HT1080 (cell line): ENCODE data around the gene CDK14. TPM values are rescaled to one million over a fixed set of nuclear protein-coding genes. Genes with fewer than 3 reads are reported as not detected.
A peak's percentile ranks its signal among the peaks of the same experiment; 100 is the strongest.

Source experiments
- DNase-seq: peaks from one replicate; pipeline ENCODE4 v3.0.0-alpha.2; 2015; ENCODE audit warnings: low read depth
- total RNA-seq: library from RNA; depleted of rRNA; stranded (reverse); fragments of >200 nt; shearing (Covaris generic); gene quantifications from 2 replicates; pipeline ENCODE4 v1.2.3, GENCODE V29; 2014

Gene CDK14
- total RNA-seq, 1 experiment from 2014 or later, result 8.1 TPM

DNA sequence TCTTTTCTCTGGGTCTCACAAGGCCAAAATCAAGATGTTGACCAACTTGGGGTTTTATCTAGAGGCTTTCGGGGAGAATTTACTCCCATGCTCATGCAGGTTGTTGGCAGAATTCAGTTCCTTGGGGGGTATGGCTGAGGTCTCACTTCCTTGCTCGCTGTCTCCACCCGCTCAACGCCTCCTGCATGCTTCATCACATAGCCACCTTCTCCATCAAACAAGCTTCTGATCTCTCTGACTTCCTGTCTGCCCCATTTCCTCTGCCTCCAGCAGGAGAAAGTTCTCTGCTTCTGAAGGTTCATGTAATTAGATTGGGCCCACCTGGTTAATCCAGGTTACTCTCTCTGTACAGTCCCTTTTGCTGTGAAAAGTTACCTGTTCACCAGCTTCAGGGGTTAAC, 489.1 kb downstream of the CDK14 start:
- no peak for DNase-seq

- DNase-seq, result no peak
Observed at GRCh38 chr7:91086200-91086599, 490.1 kb downstream of the CDK14 start.

DNA sequence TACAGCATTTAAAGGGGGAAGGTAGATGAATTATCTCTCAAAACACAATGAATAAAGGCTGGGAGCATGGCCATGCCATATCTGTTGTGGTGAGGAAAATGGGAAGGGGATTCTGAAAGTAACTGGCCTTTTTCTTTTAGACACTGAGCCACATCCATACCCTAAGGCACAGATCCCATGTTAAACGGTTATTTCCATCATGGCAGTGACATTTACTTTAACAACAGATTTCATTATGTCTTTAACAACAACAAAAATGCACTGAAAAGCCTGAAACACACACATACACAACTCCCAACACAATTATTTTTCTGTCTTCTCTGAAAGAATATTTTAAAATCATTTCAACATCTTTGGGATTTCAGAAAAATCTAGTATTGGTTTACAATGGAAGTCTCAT, 492.0 kb downstream of the CDK14 start:
- no peak for DNase-seq

DNA sequence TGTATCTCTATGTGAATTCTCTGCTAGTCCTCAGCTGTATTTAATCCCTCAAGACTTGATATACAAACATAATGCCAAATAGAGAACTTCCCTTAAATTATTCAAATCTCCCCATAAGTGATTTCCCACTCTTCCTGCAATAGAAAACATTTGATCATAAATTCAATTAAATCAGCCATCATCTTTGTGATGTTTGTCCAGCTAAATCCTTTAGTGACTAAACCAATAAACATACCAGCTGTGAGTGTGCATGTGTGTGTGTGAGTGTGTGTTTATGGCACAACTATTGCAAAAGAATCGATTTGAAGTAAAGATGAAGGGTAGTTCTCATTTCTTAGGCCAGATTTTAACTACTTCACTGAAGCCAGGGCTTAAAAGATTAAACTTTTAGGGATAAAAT, 492.6 kb downstream of the CDK14 start:
- DNase-seq, result no peak

GRCh38 chr7:91089382-91089963, 493.4 kb downstream of the CDK14 start:
- peak; percentile 35 for DNase-seq

DNA sequence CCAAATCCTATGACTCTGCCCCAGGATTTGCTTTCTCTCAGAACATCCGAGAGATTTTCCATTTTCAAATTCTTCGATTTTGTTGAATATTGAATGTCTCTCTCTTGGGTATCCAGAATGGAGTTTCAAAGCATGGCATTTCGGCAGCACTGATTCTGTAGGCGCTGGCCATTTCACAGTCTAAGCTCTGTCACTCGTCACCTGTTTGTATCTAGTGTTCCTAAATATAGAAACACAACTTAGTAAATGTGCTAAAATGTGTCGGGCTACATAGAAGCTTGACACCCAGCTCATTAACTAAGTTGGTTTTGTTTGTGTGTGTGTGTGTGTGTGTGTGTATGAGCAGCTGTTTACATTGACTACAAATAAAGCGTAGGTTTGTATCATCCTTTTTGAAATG, 494.6 kb downstream of the CDK14 start:
- no peak for DNase-seq

DNA sequence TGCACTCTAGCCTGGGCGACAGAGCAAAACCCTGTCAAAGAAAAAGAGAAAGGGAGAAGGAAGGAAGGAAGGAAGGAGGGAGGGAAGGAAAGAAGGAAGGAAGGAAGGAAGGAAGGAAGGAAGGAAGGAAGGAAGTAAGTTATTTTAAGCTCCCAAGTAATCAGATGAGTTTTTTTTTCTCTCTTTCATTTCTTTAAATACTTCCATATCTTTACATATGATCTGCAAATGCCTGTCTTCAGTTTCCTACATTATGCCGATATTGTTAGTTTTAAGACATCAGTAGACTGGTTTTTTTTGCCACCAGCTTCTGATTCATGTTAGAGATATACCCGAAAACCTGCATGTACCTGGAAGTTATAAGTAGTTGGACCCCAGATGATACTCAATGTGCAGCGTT, 495.5 kb downstream of the CDK14 start:
- DNase-seq, result no peak

DNA sequence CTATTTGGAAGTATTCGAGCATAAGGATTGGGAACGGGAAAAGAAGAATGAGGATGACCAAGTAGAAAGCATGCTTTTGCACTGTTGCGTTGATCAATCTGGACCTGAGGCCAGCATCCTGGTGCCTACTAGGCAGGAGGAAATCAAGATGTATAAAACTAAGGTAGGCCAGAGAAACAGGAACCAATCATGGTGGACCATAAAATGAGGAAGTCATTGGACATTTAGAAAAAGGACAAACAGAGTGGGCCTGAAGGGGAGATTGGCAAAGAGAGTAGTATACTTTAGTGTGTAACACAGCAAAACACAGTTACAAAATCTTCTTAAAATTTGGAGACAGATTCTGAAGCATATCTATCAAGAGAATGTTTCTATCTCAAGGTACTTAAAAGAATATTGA, 497.1 kb downstream of the CDK14 start:
- DNase-seq, result no peak

- DNase-seq, result no peak
Observed at GRCh38 chr7:91098566-91098965, 502.4 kb downstream of the CDK14 start.

- DNase-seq, result no peak
Observed at GRCh38 chr7:91103363-91103762, 507.2 kb downstream of the CDK14 start.

DNA sequence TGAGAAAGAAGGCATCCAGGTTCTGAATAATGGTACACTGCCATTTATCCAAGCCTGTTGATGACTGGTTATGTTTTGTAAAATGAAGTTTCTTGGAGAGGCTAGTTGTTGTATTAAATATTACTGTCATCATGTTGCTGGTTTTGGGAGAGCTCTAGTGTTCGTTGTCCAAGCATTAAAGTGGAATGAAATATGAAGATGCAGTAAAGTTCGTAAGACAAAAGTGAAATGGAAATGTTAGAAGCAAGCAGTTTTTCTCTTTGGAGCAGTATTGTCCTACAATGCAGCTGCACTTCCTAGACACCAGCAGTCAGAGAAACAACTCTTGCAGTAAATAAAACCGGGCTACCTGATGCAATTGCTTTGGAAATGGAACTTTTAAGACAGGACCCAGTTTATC, 511.3 kb downstream of the CDK14 start:
- no peak for DNase-seq

DNA sequence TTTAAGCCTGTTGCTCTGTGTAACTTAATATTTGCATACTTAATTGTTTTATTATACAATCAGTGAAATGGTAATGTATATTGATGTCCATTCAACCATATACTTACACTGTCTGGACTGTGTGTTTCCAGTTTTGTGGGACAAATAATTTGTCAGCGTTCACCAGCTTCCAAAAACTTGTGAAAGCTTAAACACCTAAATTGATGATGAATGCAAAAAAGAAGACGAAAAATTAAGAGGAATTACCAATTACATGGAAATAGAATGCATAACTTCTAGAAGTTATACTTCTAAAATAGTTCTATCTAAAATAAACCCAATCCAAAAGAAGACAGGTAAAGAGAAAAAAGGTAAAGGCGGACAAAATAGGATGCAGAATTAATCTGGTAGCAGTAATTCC, 513.1 kb downstream of the CDK14 start:
- DNase-seq, result no peak

GRCh38 chr7:91112902-91113341, 516.8 kb downstream of the CDK14 start:
- DNase-seq, result no peak

- DNase-seq, result no peak
Observed at GRCh38 chr7:91114232-91114631, 518.1 kb downstream of the CDK14 start.

GRCh38 chr7:91126762-91127161, 530.6 kb downstream of the CDK14 start:
- no peak for DNase-seq

DNA sequence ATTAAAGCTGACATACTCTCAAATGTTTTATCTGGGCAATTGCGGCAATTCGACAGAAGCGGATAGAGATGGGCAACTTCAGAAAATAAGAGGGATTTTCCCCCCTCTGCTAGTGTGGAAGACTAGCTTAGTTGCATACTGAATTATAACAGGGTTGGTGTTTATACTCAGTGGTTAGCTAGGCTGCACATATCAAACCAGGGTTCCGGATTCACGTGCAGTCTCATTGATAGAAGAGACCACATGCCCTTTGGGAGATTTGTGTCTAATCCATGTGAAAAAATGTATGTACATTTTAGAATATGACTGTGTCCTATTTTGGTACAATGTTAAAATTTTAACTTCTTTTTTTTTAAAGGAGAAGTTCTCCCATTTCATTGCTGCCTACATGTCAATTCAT, 531.2 kb downstream of the CDK14 start:
- DNase-seq, result no peak

- no peak for DNase-seq
Observed at GRCh38 chr7:91127959-91128358, 531.8 kb downstream of the CDK14 start.

- DNase-seq, result no peak
Observed at GRCh38 chr7:91128683-91129348, 532.7 kb downstream of the CDK14 start.

DNA sequence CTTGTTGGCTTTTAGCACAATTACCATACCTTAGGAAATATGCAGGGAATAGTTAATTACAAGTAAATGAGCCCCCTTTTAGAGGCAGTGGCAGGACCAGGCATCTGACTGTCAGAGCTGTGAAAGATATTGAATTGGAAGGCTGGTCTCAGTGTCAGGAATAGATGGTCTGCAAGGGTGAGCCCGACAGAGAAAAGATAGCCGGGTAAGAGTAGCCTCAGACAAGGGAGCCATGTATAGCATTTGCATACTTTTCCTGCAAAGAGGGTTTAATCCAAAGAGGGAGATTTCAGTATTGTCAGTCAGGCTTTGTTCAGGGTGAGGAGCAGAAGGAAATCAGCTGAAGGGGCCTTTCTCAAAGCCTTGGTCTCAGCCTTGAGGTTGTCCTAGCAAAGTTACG, 539.2 kb downstream of the CDK14 start:
- DNase-seq, result no peak

- DNase-seq, result no peak
Observed at GRCh38 chr7:91135703-91136430, 539.7 kb downstream of the CDK14 start.

DNA sequence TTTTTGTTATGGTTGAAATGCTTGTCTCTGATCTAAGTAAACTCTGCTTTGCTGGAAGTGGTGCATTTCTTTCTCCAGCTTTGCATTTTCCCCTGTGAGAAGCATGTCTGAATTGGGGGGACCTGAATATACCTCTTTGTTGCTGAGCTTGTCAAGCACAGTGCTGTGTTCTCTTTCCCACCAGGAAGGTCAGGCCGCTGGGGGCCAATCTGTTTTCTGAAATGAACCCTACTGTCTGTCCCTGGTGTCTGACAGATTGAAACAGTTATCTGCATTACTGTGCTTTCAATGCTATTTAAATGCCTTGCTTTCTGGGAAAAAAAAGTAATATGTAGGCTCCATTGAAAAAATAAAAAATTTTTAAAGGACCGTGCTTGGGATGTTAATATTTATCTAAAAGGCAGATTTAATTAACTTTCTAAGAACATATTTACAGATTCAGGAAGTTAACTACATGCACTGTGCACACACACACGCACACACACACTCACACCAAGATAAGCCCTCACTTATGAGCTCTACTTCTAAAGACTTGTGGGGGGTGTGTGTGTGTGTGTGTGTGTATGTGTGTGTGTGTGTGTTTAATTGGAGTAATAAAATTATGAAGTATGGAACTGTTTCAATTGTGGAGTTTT, 541.1 kb downstream of the CDK14 start:
- no peak for DNase-seq

DNA sequence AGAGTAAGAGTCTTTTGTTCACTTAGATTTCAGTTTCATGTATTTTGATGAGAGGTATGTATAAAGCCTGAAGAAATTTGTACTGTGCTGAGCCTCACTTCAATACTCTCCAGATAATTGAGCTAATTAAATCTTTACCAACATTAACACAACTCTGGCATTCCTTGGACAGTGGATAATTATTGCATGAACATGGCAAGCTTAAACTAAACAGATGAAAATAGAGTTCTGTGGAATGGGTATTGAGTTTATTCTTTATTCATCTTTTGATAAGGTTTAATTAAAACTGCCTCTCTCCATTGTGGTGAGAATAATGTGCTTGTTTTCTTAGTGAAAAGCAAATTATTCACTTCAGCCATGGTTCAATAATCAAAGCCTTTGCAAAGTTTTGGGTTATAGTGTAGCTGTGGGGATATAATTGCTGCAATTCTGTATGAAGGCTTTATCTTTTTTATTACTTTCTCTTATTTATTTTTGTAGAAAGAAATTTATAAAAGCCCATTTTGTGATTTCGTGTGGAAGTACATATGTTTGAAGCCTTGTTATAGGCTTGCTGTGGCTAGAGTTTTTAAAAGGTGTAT, 541.8 kb downstream of the CDK14 start:
- no peak for DNase-seq
